WTC11 (cell line): Measurements from ENCODE around the gene TMEM207.

Experiments
- E2F4 ChIP-seq: sonication (generic); formaldehyde crosslinking; IDR thresholded peaks from 2 replicates; pipeline ENCODE4 v1.8.1; 2022; ENCODE audit warnings: low read depth, mild to moderate bottlenecking, moderate library complexity, missing genetic modification reagents, borderline replicate concordance
- JUN ChIP-seq: sonication (generic); formaldehyde crosslinking; IDR thresholded peaks from 2 replicates; pipeline ENCODE4 v1.8.0; 2023; ENCODE audit warnings: mild to moderate bottlenecking, missing genetic modification reagents
- SP1 ChIP-seq: sonication (generic); formaldehyde crosslinking; conservative IDR thresholded peaks from 2 replicates; pipeline ENCODE4 v1.8.1; 2022; ENCODE audit warnings: missing genetic modification reagents
- TCF7 ChIP-seq: sonication (generic); formaldehyde crosslinking; IDR thresholded peaks from 2 replicates; pipeline ENCODE4 v1.8.0; 2022; ENCODE audit warnings: mild to moderate bottlenecking, low read depth, missing genetic modification reagents, moderate library complexity
- ZBTB43 ChIP-seq: sonication (generic); formaldehyde crosslinking; IDR thresholded peaks from 2 replicates; pipeline ENCODE4 v1.8.1; 2023; ENCODE audit warnings: mild to moderate bottlenecking, missing genetic modification reagents
- ZNF121 ChIP-seq: sonication (generic); formaldehyde crosslinking; IDR thresholded peaks from 2 replicates; pipeline ENCODE4 v1.8.0; 2023; ENCODE audit warnings: missing genetic modification reagents
- TF ChIP-seq, protein P1 (sequence below): fragments of 200-600 bp; IDR thresholded peaks from 2 replicates; pipeline ENCODE4 v1.8.0; 2022; ENCODE audit warnings: antibody characterized with exemption
- TF ChIP-seq, protein P2 (sequence below): sonication (generic); formaldehyde crosslinking; conservative IDR thresholded peaks from 2 replicates; pipeline ENCODE4 v1.8.1; 2022; ENCODE audit warnings: mild to moderate bottlenecking, missing genetic modification reagents

DNA sequence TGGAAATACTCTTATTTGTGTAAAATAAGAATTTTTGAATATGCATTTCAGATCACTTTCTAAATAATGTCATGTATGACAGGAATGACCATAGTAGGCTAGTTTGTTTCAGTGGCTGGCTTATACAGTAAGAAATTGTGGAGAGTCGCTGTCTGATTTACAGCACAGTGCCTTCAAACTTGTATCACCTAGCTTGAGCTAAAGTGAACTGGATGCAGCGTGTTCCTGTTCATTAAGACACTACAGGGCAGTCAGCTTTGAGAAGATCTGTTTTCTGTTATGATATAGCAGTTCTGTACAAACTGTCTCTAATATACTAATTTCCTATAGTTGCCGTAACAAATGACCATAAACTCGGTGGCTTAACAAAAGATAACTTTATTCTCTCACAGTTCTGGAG is 51.8 kb downstream of the TMEM207 start:
- TF ChIP-seq, protein P1, sequence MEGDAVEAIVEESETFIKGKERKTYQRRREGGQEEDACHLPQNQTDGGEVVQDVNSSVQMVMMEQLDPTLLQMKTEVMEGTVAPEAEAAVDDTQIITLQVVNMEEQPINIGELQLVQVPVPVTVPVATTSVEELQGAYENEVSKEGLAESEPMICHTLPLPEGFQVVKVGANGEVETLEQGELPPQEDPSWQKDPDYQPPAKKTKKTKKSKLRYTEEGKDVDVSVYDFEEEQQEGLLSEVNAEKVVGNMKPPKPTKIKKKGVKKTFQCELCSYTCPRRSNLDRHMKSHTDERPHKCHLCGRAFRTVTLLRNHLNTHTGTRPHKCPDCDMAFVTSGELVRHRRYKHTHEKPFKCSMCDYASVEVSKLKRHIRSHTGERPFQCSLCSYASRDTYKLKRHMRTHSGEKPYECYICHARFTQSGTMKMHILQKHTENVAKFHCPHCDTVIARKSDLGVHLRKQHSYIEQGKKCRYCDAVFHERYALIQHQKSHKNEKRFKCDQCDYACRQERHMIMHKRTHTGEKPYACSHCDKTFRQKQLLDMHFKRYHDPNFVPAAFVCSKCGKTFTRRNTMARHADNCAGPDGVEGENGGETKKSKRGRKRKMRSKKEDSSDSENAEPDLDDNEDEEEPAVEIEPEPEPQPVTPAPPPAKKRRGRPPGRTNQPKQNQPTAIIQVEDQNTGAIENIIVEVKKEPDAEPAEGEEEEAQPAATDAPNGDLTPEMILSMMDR = no peak
- TF ChIP-seq E2F4 (CRISPR knock-in tag) (no peak), ZBTB43 (CRISPR knock-in tag) (no peak), ZNF121 (CRISPR knock-in tag) (no peak), SP1 (no peak), TCF7 (CRISPR knock-in tag) (no peak), JUN (CRISPR knock-in tag) (no peak)
- TF ChIP-seq, protein P2, sequence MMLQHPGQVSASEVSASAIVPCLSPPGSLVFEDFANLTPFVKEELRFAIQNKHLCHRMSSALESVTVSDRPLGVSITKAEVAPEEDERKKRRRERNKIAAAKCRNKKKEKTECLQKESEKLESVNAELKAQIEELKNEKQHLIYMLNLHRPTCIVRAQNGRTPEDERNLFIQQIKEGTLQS (CRISPR knock-in tag) = no peak
